Measurements from ENCODE around the gene MAML3. TPM values are rescaled to one million over a fixed set of nuclear protein-coding genes. Genes with fewer than 3 reads are reported as not detected.

The MAML3 gene
- total RNA-seq, 1 donor from 2014 or later, result 2.7 TPM

GRCh38 chr4:139672732-139673131 is 481.3 kb downstream of the MAML3 start:
- H3K36me3 ChIP-seq (ENCODE audit: control insufficient read depth, insufficient read depth, low read length), result no peaks in the 10 kb centered on the region
- DNase-seq (ENCODE audit: low read depth), result no peak
- H3K27me3 ChIP-seq (ENCODE audit: control insufficient read depth, insufficient read depth, low read length), result no peaks in the 10 kb centered on the region
- TF ChIP-seq, protein P1, sequence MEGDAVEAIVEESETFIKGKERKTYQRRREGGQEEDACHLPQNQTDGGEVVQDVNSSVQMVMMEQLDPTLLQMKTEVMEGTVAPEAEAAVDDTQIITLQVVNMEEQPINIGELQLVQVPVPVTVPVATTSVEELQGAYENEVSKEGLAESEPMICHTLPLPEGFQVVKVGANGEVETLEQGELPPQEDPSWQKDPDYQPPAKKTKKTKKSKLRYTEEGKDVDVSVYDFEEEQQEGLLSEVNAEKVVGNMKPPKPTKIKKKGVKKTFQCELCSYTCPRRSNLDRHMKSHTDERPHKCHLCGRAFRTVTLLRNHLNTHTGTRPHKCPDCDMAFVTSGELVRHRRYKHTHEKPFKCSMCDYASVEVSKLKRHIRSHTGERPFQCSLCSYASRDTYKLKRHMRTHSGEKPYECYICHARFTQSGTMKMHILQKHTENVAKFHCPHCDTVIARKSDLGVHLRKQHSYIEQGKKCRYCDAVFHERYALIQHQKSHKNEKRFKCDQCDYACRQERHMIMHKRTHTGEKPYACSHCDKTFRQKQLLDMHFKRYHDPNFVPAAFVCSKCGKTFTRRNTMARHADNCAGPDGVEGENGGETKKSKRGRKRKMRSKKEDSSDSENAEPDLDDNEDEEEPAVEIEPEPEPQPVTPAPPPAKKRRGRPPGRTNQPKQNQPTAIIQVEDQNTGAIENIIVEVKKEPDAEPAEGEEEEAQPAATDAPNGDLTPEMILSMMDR (IDR thresholded peaks at IDR 0.05; ENCODE audit: insufficient read depth, low read length, poor library complexity, severe bottlenecking), result no peak
- no peak overlapping the region for H3K4me3 ChIP-seq (ENCODE audit: low read depth, low read length)

DNA sequence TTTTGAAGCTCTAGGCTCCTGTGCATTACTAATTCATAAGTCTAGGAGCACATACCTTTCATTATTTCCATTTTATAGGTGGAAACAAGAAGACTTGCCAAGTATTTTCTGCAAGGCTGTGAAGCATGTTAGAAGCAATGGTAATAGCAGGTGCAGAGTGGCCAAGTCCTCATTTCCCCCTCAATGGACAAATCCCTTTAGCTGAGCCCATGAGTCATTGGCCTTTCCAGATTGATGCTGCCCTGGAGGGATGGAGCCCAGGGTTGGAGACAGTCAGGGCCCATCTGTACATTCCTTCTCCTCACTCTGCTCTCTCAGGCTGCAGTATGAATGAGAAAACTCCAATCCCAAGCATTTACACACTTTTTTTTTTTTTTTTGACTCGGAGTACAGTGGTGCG is 481.8 kb downstream of the MAML3 start:
- TF ChIP-seq, protein P1 (IDR thresholded peaks at IDR 0.05; ENCODE audit: insufficient read depth, low read length, poor library complexity, severe bottlenecking), result no peak
- no peaks in the 10 kb centered on the region for H3K27me3 ChIP-seq (ENCODE audit: control insufficient read depth, insufficient read depth, low read length)
- H3K4me3 ChIP-seq (ENCODE audit: low read depth, low read length), result no peak overlapping the region
- no peaks in the 10 kb centered on the region for H3K36me3 ChIP-seq (ENCODE audit: control insufficient read depth, insufficient read depth, low read length)
- no peak for DNase-seq (ENCODE audit: low read depth)

GRCh38 chr4:139670775-139671174 is 483.2 kb downstream of the MAML3 start:
- no peaks in the 10 kb centered on the region for H3K27me3 ChIP-seq (ENCODE audit: control insufficient read depth, insufficient read depth, low read length)
- TF ChIP-seq, protein P1 (IDR thresholded peaks at IDR 0.05; ENCODE audit: insufficient read depth, low read length, poor library complexity, severe bottlenecking), result no peak
- no peaks in the 10 kb centered on the region for H3K36me3 ChIP-seq (ENCODE audit: control insufficient read depth, insufficient read depth, low read length)
- no peak overlapping the region for H3K4me3 ChIP-seq (ENCODE audit: low read depth, low read length)
- no peak for DNase-seq (ENCODE audit: low read depth)

- TF ChIP-seq, protein P1 (IDR thresholded peaks at IDR 0.05; ENCODE audit: insufficient read depth, low read length, poor library complexity, severe bottlenecking), result no peak
- H3K36me3 ChIP-seq (ENCODE audit: control insufficient read depth, insufficient read depth, low read length), result no peaks in the 10 kb centered on the region
- no peaks in the 10 kb centered on the region for H3K27me3 ChIP-seq (ENCODE audit: control insufficient read depth, insufficient read depth, low read length)
- no peak overlapping the region for H3K4me3 ChIP-seq (ENCODE audit: low read depth, low read length)
- DNase-seq (ENCODE audit: low read depth), result no peak
Observed at GRCh38 chr4:139669890-139670289, 484.1 kb downstream of the MAML3 start.

DNA sequence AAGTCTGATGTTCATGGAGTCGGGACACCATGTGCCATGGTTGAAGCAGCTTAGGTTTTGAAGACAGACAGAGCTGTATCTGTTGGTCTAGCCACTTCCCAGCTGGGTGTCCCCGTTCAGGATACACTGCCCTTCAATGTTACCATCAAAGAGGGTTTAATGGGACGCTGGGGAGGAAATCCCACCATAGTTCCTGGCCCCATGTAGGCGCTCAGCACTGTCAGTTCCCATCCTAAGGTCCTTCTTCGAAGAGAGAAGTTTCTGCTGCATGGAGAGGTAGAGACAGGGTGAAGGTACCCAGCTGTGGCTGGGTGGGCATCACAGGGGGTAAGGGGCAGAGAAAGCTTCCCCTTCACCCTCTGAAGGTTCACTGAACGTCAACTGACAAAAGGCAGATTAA is 484.6 kb downstream of the MAML3 start:
- no peak for DNase-seq (ENCODE audit: low read depth)
- no peaks in the 10 kb centered on the region for H3K27me3 ChIP-seq (ENCODE audit: control insufficient read depth, insufficient read depth, low read length)
- TF ChIP-seq, protein P1 (IDR thresholded peaks at IDR 0.05; ENCODE audit: insufficient read depth, low read length, poor library complexity, severe bottlenecking), result no peak
- H3K4me3 ChIP-seq (ENCODE audit: low read depth, low read length), result no peak overlapping the region
- H3K36me3 ChIP-seq (ENCODE audit: control insufficient read depth, insufficient read depth, low read length), result no peaks in the 10 kb centered on the region

DNA sequence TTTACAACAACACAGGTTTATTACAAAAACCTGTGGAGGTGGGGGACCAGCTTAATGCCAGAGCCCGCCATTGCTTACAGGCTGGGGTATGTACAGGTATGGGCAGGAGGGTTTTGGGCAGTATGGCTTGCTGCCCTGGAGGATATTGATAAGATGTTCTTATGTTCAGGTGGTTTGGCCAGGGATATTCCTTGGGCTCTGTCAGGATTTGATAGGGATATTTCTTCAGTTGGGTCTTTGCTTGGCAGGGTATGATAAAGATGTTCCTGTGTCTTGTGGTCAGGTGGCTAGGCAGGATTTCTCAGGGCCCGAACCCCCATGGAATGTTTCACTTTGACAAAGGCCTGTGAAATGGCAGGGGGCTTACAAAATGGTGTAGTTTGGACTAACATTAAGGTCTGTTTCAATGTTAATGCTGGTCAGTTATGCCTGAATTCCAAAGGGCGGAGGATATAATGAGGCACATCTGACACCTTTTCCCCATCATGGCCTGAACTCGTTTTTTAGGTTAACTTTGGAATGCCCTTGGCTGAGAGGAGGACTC is 485.3 kb downstream of the MAML3 start:
- Histone ChIP-seq H3K27me3 (ENCODE audit: control insufficient read depth, insufficient read depth, low read length) (no peaks in the 10 kb centered on the region), H3K4me3 (ENCODE audit: low read depth, low read length) (no peak overlapping the region), H3K36me3 (ENCODE audit: control insufficient read depth, insufficient read depth, low read length) (no peaks in the 10 kb centered on the region)
- no peak for DNase-seq (ENCODE audit: low read depth)
- TF ChIP-seq, protein P1 (IDR thresholded peaks at IDR 0.05; ENCODE audit: insufficient read depth, low read length, poor library complexity, severe bottlenecking), result no peak

Data from kidney epithelial cell (primary cell).